Neural progenitor cell (in vitro differentiated cells): ENCODE results near the gene LPP.

Experiments
- CTCF ChIP-seq: fragments of 200-600 bp; sonication (generic); IDR thresholded peaks from 2 replicates; pipeline ENCODE4 v1.5.1; 2017; ENCODE audit warnings: antibody characterized with exemption, mild to moderate bottlenecking
- EZH2 ChIP-seq: fragments of 200-600 bp; sonication (generic); IDR thresholded peaks from 2 replicates; pipeline ENCODE4 v1.6.1; 2017; ENCODE audit warnings: antibody characterized with exemption, mild to moderate bottlenecking, moderate library complexity
- EZH2phosphoT487 ChIP-seq: fragments of 200-600 bp; sonication (generic); IDR thresholded peaks from 2 replicates; pipeline ENCODE4 v1.6.1; 2017; ENCODE audit warnings: antibody characterized with exemption

- no peak for TF ChIP-seq CTCF
- no peak for TF ChIP-seq EZH2
- TF ChIP-seq EZH2phosphoT487: no peak
Observed at GRCh38 chr3:188934989-188935388, 781.0 kb downstream of the LPP start.
